WTC11 (cell line): Measurements from ENCODE around the gene TSPAN17. TPM values are rescaled to one million over a fixed set of nuclear protein-coding genes. Genes with fewer than 3 reads are reported as not detected.

Source experiments
- ATAC-seq: fragments of 200-7000 bp; cut with Tn5 transposase; 2 replicates; pipeline ENCODE4 v1.10.0; 2021; ENCODE audit warnings: mild to moderate bottlenecking, moderate library complexity
- CTCF ChIA-PET: fragments of 300-600 bp; sonication (Branson Sonifier 250); formaldehyde crosslinking; loops from one replicate; lab custom pipeline; 2021; ENCODE audit warnings: antibody characterized with exemption; lab: Charles Lee
- POLR2A ChIA-PET: fragments of 350-600 bp; sonication (Branson Sonifier 250); formaldehyde crosslinking; loops from one replicate; lab custom pipeline; 2021; ENCODE audit warnings: antibody characterized with exemption; lab: Charles Lee
- DNase-seq: peaks from one replicate; pipeline ENCODE4 v3.0.0; 2021; ENCODE audit warnings: low spot score
- H3K27ac Mint-ChIP-seq: 2 replicates; pipeline ENCODE4 v1.8.0; 2021; ENCODE audit warnings: mixed read lengths
- H3K27me3 Mint-ChIP-seq: 2 replicates; pipeline ENCODE4 v1.8.0; 2021; ENCODE audit warnings: low read depth, mild to moderate bottlenecking, moderate library complexity, mixed read lengths
- H3K36me3 Mint-ChIP-seq: 2 replicates; pipeline ENCODE4 v1.8.0; 2021; ENCODE audit warnings: mixed read lengths
- H3K4me1 Mint-ChIP-seq: 2 replicates; pipeline ENCODE4 v1.8.0; 2022; ENCODE audit warnings: mixed read lengths
- H3K4me3 Mint-ChIP-seq: 2 replicates; pipeline ENCODE4 v1.8.0; 2021; ENCODE audit warnings: mild to moderate bottlenecking, moderate library complexity, mixed read lengths
- H3K9me3 Mint-ChIP-seq: 2 replicates; pipeline ENCODE4 v1.8.0; 2021; ENCODE audit warnings: mixed read lengths
- ETV6 ChIP-seq: sonication (generic); formaldehyde crosslinking; IDR thresholded peaks from 2 replicates; pipeline ENCODE4 v1.8.1; 2022; ENCODE audit warnings: mild to moderate bottlenecking, missing genetic modification reagents
- FOXP1 ChIP-seq: sonication (generic); formaldehyde crosslinking; IDR thresholded peaks from 2 replicates; pipeline ENCODE4 v1.8.0; 2022; ENCODE audit warnings: missing genetic modification reagents, mild to moderate bottlenecking, moderate library complexity, borderline replicate concordance
- GTF2I ChIP-seq: fragments of 250-450 bp; sonication (Bioruptor Pico); conservative IDR thresholded peaks from 2 replicates; pipeline ENCODE4 v1.4.0; 2021; ENCODE audit warnings: mild to moderate bottlenecking
- IRF2 ChIP-seq: sonication (generic); formaldehyde crosslinking; IDR thresholded peaks from 2 replicates; pipeline ENCODE4 v1.8.0; 2022; ENCODE audit warnings: low read depth, missing genetic modification reagents, borderline replicate concordance
- NFE2L1 ChIP-seq: sonication (generic); formaldehyde crosslinking; IDR thresholded peaks from 2 replicates; pipeline ENCODE4 v1.8.1; 2023; ENCODE audit warnings: missing genetic modification reagents
- NFYB ChIP-seq: sonication (generic); formaldehyde crosslinking; conservative IDR thresholded peaks from 2 replicates; pipeline ENCODE4 v1.8.0; 2022; ENCODE audit warnings: low read depth, missing genetic modification reagents
- NR2C2 ChIP-seq: sonication (generic); formaldehyde crosslinking; IDR thresholded peaks from 2 replicates; pipeline ENCODE4 v1.8.0; 2022; ENCODE audit warnings: mild to moderate bottlenecking, missing genetic modification reagents
- NR3C1 ChIP-seq: sonication (generic); formaldehyde crosslinking; conservative IDR thresholded peaks from 2 replicates; pipeline ENCODE4 v1.8.1; 2023; ENCODE audit warnings: low read depth, mild to moderate bottlenecking, missing genetic modification reagents
- OVOL2 ChIP-seq: fragments of 250-450 bp; sonication (Bioruptor Pico); IDR thresholded peaks from 2 replicates; pipeline ENCODE4 v1.9.0; 2021; ENCODE audit warnings: mild to moderate bottlenecking, borderline replicate concordance
- SMAD4 ChIP-seq: sonication (generic); formaldehyde crosslinking; IDR thresholded peaks from 2 replicates; pipeline ENCODE4 v1.8.0; 2022; ENCODE audit warnings: mild to moderate bottlenecking, missing genetic modification reagents
- TEAD4 ChIP-seq: sonication (generic); formaldehyde crosslinking; IDR thresholded peaks from 2 replicates; pipeline ENCODE4 v1.8.0; 2022; ENCODE audit warnings: mild to moderate bottlenecking, missing genetic modification reagents
- ZNF121 ChIP-seq: sonication (generic); formaldehyde crosslinking; IDR thresholded peaks from 2 replicates; pipeline ENCODE4 v1.8.0; 2023; ENCODE audit warnings: missing genetic modification reagents
- ZNF396 ChIP-seq: fragments of 250-450 bp; sonication (Bioruptor Pico); IDR thresholded peaks from 2 replicates; pipeline ENCODE4 v1.8.0; 2021; ENCODE audit warnings: mild to moderate bottlenecking, moderate library complexity, borderline replicate concordance
- total RNA-seq: library from RNA; stranded (reverse); gene quantifications from 3 replicates; pipeline ENCODE4 v1.2.3, GENCODE V29; 2021
- TF ChIP-seq, protein P1 (sequence below): fragments of 200-600 bp; IDR thresholded peaks from 2 replicates; pipeline ENCODE4 v1.8.0; 2022; ENCODE audit warnings: antibody characterized with exemption
- TF ChIP-seq, protein P2 (sequence below): fragments of 250-450 bp; sonication (Bioruptor Pico); IDR thresholded peaks from 2 replicates; pipeline ENCODE4 v1.9.0; 2021; ENCODE audit warnings: mild to moderate bottlenecking
- TF ChIP-seq, protein P3 (sequence below): sonication (generic); formaldehyde crosslinking; IDR thresholded peaks from 2 replicates; pipeline ENCODE4 v1.8.1; 2022; ENCODE audit warnings: mild to moderate bottlenecking, missing genetic modification reagents, moderate library complexity, borderline replicate concordance
- TF ChIP-seq, protein P4 (sequence below): sonication (generic); formaldehyde crosslinking; IDR thresholded peaks from 2 replicates; pipeline ENCODE4 v1.8.0; 2022; ENCODE audit warnings: mild to moderate bottlenecking, missing genetic modification reagents
- TF ChIP-seq, protein P5 (sequence below): sonication (generic); formaldehyde crosslinking; IDR thresholded peaks from 2 replicates; pipeline ENCODE4 v1.8.0; 2022; ENCODE audit warnings: mild to moderate bottlenecking, missing genetic modification reagents
- TF ChIP-seq, protein P6 (sequence below): fragments of 250-450 bp; sonication (Bioruptor Pico); IDR thresholded peaks from 2 replicates; pipeline ENCODE4 v1.9.0; 2021; ENCODE audit warnings: mild to moderate bottlenecking
- TF ChIP-seq, protein P7 (sequence below): sonication (generic); formaldehyde crosslinking; IDR thresholded peaks from 2 replicates; pipeline ENCODE4 v1.8.0; 2023; ENCODE audit warnings: missing genetic modification reagents

TSPAN17 gene
- total RNA-seq, 1 experiment from 2014 or later, result 47.8 TPM

DNA sequence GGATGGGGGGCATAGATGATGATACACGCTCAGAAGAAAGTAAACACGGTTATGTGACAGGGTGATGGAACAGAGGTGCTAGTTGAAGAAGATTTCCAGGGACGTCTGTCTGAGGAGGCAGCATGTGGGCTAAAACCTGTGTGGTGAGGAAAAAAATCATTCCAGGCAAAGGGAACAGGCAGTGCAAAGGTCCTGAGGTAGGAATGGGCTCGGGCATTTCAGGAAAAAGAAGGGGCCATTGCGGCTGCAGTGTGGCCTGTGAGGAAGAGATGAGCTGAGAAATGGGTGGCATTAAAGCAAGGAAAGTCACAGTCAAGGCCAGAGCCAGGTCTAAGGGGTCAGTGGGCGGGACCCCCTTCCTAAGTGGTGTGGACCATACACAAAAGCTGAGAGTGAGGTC lies 18.2 kb downstream of the TSPAN17 start:
- ChIA-PET POLR2A (interaction anchor here (0.5 kb wide), 1 partner anchor 28 kb away, joined by 3 read pairs; no protein-coding TSS in a partner anchor), CTCF (interaction anchor here (0.6 to 1.6 kb wide), 6 partner anchors 14 to 151 kb away, joined by 3 to 6 read pairs (median 4); no protein-coding TSS in a partner anchor)
- Mint-ChIP-seq H3K4me3 (no peak overlapping the region), H3K36me3 (0 out of 2 replicates have a peak, but pooled peaks cover 2% of the 10 kb centered on the region), H3K4me1 (peaks cover 8% of the 10 kb centered on the region), H3K27ac (no peak overlapping the region), H3K9me3 (no peaks in the 10 kb centered on the region), H3K27me3 (peaks cover 4% of the 10 kb centered on the region; the same call in 1 of the 2 replicates)
- ATAC-seq (no peak), DNase-seq (no peak)
- TF ChIP-seq FOXP1 (no peak), NFE2L1 (CRISPR knock-in tag) (no peak), ZNF121 (CRISPR knock-in tag) (no peak), TEAD4 (no peak), ZNF396 (CRISPR knock-in tag) (no peak), ETV6 (CRISPR knock-in tag) (no peak), NR3C1 (CRISPR knock-in tag) (no peak), OVOL2 (no peak)
- TF ChIP-seq, protein P1, sequence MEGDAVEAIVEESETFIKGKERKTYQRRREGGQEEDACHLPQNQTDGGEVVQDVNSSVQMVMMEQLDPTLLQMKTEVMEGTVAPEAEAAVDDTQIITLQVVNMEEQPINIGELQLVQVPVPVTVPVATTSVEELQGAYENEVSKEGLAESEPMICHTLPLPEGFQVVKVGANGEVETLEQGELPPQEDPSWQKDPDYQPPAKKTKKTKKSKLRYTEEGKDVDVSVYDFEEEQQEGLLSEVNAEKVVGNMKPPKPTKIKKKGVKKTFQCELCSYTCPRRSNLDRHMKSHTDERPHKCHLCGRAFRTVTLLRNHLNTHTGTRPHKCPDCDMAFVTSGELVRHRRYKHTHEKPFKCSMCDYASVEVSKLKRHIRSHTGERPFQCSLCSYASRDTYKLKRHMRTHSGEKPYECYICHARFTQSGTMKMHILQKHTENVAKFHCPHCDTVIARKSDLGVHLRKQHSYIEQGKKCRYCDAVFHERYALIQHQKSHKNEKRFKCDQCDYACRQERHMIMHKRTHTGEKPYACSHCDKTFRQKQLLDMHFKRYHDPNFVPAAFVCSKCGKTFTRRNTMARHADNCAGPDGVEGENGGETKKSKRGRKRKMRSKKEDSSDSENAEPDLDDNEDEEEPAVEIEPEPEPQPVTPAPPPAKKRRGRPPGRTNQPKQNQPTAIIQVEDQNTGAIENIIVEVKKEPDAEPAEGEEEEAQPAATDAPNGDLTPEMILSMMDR, result no peak
- TF ChIP-seq, protein P2, sequence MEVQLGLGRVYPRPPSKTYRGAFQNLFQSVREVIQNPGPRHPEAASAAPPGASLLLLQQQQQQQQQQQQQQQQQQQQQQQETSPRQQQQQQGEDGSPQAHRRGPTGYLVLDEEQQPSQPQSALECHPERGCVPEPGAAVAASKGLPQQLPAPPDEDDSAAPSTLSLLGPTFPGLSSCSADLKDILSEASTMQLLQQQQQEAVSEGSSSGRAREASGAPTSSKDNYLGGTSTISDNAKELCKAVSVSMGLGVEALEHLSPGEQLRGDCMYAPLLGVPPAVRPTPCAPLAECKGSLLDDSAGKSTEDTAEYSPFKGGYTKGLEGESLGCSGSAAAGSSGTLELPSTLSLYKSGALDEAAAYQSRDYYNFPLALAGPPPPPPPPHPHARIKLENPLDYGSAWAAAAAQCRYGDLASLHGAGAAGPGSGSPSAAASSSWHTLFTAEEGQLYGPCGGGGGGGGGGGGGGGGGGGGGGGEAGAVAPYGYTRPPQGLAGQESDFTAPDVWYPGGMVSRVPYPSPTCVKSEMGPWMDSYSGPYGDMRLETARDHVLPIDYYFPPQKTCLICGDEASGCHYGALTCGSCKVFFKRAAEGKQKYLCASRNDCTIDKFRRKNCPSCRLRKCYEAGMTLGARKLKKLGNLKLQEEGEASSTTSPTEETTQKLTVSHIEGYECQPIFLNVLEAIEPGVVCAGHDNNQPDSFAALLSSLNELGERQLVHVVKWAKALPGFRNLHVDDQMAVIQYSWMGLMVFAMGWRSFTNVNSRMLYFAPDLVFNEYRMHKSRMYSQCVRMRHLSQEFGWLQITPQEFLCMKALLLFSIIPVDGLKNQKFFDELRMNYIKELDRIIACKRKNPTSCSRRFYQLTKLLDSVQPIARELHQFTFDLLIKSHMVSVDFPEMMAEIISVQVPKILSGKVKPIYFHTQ (CRISPR knock-in tag), result no peak

DNA sequence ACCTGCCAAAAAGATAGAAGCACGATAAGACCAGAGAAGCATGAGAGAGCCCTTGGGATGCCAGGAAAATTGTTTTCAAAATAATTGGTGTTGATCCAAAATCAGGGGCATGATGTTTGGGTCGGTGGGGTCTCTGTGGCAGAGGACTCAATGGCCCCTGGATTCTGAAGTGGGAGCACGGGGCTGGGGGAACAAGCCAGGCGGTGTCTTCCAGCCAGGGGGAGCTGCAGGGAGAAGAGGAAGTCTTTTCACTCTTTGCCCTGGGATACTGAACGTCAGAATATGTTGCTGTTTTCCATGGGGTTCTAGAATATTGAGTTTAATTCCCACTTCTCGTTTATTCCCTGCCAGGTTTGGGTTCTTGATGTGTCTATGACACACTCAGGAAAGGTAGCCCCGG lies 20.4 kb downstream of the TSPAN17 start:
- Mint-ChIP-seq H3K4me3 (no peak overlapping the region), H3K36me3 (0 out of 2 replicates have a peak, but pooled peaks cover 2% of the 10 kb centered on the region), H3K27me3 (peaks cover 7% of the 10 kb centered on the region; the same call in 1 of the 2 replicates), H3K27ac (no peak overlapping the region), H3K9me3 (no peaks in the 10 kb centered on the region), H3K4me1 (peaks cover 24% of the 10 kb centered on the region)
- TF ChIP-seq, protein P3, sequence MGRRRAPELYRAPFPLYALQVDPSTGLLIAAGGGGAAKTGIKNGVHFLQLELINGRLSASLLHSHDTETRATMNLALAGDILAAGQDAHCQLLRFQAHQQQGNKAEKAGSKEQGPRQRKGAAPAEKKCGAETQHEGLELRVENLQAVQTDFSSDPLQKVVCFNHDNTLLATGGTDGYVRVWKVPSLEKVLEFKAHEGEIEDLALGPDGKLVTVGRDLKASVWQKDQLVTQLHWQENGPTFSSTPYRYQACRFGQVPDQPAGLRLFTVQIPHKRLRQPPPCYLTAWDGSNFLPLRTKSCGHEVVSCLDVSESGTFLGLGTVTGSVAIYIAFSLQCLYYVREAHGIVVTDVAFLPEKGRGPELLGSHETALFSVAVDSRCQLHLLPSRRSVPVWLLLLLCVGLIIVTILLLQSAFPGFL (CRISPR knock-in tag), result no peak
- TF ChIP-seq NFYB (CRISPR knock-in tag) (no peak), GTF2I (CRISPR knock-in tag) (no peak)
- TF ChIP-seq, protein P4, sequence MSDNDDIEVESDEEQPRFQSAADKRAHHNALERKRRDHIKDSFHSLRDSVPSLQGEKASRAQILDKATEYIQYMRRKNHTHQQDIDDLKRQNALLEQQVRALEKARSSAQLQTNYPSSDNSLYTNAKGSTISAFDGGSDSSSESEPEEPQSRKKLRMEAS, result no peak
- ATAC-seq (no peak), DNase-seq (no peak)
- CTCF ChIA-PET, result interaction anchor here (0.8 to 3.1 kb wide), 12 partner anchors 9 to 439 kb away, joined by 3 to 13 read pairs (median 4); partner anchors contain the start of gene TSPAN17
- POLR2A ChIA-PET, result no interaction called here

DNA sequence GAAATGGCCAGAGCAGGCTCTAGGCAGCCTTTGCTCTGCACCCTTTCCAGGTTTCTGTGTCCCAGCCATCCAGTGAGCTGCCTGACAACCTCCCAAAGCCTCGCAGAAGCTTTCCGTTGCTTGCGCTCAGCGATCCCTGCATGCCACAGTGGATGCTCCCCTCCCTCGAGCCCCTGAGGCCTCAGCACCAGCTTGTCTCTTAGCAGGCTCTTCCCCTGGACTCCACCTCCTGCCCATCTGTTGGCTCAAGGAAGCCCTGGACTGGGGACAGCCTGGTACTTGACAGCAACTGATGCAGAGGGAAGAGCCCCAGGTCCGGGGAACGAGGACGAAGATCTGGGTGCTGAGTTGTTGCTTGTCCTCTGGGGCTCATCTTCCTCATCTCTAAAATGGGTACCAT lies 23.2 kb downstream of the TSPAN17 start:
- H3K36me3 Mint-ChIP-seq, result 0 out of 2 replicates have a peak, but pooled peaks cover 2% of the 10 kb centered on the region
- peaks cover 27% of the 10 kb centered on the region for H3K4me1 Mint-ChIP-seq
- POLR2A ChIA-PET, result no interaction called here
- CTCF ChIA-PET, result interaction anchor here (0.7 to 2.5 kb wide), 10 partner anchors 9 to 442 kb away, joined by 3 to 40 read pairs (median 4); no protein-coding TSS in a partner anchor
- H3K9me3 Mint-ChIP-seq, result no peaks in the 10 kb centered on the region
- H3K27ac Mint-ChIP-seq, result no peak overlapping the region
- no peak for ATAC-seq
- H3K27me3 Mint-ChIP-seq, result peaks cover 7% of the 10 kb centered on the region; the same call in 1 of the 2 replicates
- no peak for DNase-seq
- no peak overlapping the region for H3K4me3 Mint-ChIP-seq
- TF ChIP-seq, protein P5, sequence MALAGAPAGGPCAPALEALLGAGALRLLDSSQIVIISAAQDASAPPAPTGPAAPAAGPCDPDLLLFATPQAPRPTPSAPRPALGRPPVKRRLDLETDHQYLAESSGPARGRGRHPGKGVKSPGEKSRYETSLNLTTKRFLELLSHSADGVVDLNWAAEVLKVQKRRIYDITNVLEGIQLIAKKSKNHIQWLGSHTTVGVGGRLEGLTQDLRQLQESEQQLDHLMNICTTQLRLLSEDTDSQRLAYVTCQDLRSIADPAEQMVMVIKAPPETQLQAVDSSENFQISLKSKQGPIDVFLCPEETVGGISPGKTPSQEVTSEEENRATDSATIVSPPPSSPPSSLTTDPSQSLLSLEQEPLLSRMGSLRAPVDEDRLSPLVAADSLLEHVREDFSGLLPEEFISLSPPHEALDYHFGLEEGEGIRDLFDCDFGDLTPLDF (CRISPR knock-in tag), result no peak
- TF ChIP-seq, protein P6, sequence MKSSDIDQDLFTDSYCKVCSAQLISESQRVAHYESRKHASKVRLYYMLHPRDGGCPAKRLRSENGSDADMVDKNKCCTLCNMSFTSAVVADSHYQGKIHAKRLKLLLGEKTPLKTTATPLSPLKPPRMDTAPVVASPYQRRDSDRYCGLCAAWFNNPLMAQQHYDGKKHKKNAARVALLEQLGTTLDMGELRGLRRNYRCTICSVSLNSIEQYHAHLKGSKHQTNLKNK (CRISPR knock-in tag), result no peak
- no peak for TF ChIP-seq SMAD4 (CRISPR knock-in tag)
- no peak for TF ChIP-seq IRF2 (CRISPR knock-in tag)
- TF ChIP-seq, protein P7, sequence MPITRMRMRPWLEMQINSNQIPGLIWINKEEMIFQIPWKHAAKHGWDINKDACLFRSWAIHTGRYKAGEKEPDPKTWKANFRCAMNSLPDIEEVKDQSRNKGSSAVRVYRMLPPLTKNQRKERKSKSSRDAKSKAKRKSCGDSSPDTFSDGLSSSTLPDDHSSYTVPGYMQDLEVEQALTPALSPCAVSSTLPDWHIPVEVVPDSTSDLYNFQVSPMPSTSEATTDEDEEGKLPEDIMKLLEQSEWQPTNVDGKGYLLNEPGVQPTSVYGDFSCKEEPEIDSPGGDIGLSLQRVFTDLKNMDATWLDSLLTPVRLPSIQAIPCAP (CRISPR knock-in tag), result no peak
- TF ChIP-seq NR2C2, result no peak
